ENCODE data around the gene NPDC1.
A peak's percentile ranks its signal among the peaks of the same experiment; 100 is the strongest.

- peak; percentile 37; the same call in 1 of the 2 replicates for TF ChIP-seq POLR2AphosphoS5 (IDR thresholded peaks at IDR 0.05; ENCODE audit: low read depth, low read length)
- no peak for TF ChIP-seq FOXP2 (optimal IDR thresholded peaks at IDR 0.05; ENCODE audit: borderline replicate concordance, extremely low read depth, extremely low read length, insufficient read depth)
- no peak for TF ChIP-seq REST (IDR thresholded peaks at IDR 0.05; ENCODE audit: insufficient read depth in 1 of 2, low read depth in 2 of 2, low read length in 2 of 2)
- peak; percentile 28; the same call in 1 of the 2 replicates for TF ChIP-seq TAF1 (IDR thresholded peaks at IDR 0.05; ENCODE audit: borderline replicate concordance, insufficient read depth, low read length)
- TF ChIP-seq SIN3A (IDR thresholded peaks at IDR 0.05; ENCODE audit: borderline replicate concordance, insufficient read depth, low read length) = no peak
Measured at GRCh38 chr9:137041124-137041523, 4.9 kb downstream of the NPDC1 start.
